ENCODE measurements around the gene TRAPPC3.
A peak's percentile ranks its signal among the peaks of the same experiment; 100 is the strongest.

TRAPPC3 gene

GRCh38 chr1:36122062-36123030 lies 26.9 kb downstream of the TRAPPC3 start:
- H3K4me3 ChIP-seq (ENCODE audit: control insufficient read depth, low read depth, low read length): no peak overlapping the region
- no peak for DNase-seq (ENCODE audit: low read depth)
- TF ChIP-seq CTCF (IDR thresholded peaks at IDR 0.05; ENCODE audit: control insufficient read depth, insufficient read depth, low read depth, low read length, missing control alignments): no peak

- no peak for DNase-seq (ENCODE audit: low read depth)
- TF ChIP-seq CTCF (IDR thresholded peaks at IDR 0.05; ENCODE audit: control insufficient read depth, insufficient read depth, low read depth, low read length, missing control alignments): no peak
- no peak overlapping the region for H3K4me3 ChIP-seq (ENCODE audit: control insufficient read depth, low read depth, low read length)
Observed at GRCh38 chr1:36119456-36119855, 29.8 kb downstream of the TRAPPC3 start.

- no peak overlapping the region for H3K4me3 ChIP-seq (ENCODE audit: control insufficient read depth, low read depth, low read length)
- TF ChIP-seq CTCF (IDR thresholded peaks at IDR 0.05; ENCODE audit: control insufficient read depth, insufficient read depth, low read depth, low read length, missing control alignments): no peak
- DNase-seq (ENCODE audit: low read depth): no peak
Observed at GRCh38 chr1:36118447-36119204, 30.7 kb downstream of the TRAPPC3 start.

- DNase-seq (ENCODE audit: low read depth): no peak
- TF ChIP-seq CTCF (IDR thresholded peaks at IDR 0.05; ENCODE audit: control insufficient read depth, insufficient read depth, low read depth, low read length, missing control alignments): no peak
- H3K4me3 ChIP-seq (ENCODE audit: control insufficient read depth, low read depth, low read length): no peak overlapping the region
Observed at GRCh38 chr1:36116901-36117300, 32.4 kb downstream of the TRAPPC3 start.

GRCh38 chr1:36115931-36116330 lies 33.4 kb downstream of the TRAPPC3 start:
- no peak for DNase-seq (ENCODE audit: low read depth)
- TF ChIP-seq CTCF (IDR thresholded peaks at IDR 0.05; ENCODE audit: control insufficient read depth, insufficient read depth, low read depth, low read length, missing control alignments): no peak
- H3K4me3 ChIP-seq (ENCODE audit: control insufficient read depth, low read depth, low read length): no peak overlapping the region

- peak; percentile 73 for DNase-seq (ENCODE audit: low read depth)
- H3K4me3 ChIP-seq (ENCODE audit: control insufficient read depth, low read depth, low read length): no peak overlapping the region
- no peak for TF ChIP-seq CTCF (IDR thresholded peaks at IDR 0.05; ENCODE audit: control insufficient read depth, insufficient read depth, low read depth, low read length, missing control alignments)
Observed at GRCh38 chr1:36115200-36115669, 34.1 kb downstream of the TRAPPC3 start.

All from AG09309 (cell line).